ENCODE measurements around the gene PARS2.
A peak's percentile ranks its signal among the peaks of the same experiment; 100 is the strongest.
"Not testable (repeated sequence)": the region's sequence is repeated elsewhere in the genome, so short reads cannot be mapped to it uniquely, and the experiment has no call there.

The PARS2 gene

GRCh38 chr1:54800041-54800898, 35.9 kb upstream of the PARS2 start:
- DNase-seq (ENCODE audit: low read depth in 2 of 2): no peak

- DNase-seq (ENCODE audit: low read depth in 2 of 2): peak; percentile 13 to 29
These were observed 34.7 kb upstream of the PARS2 start for GRCh38 chr1:54798769-54799641.

DNA sequence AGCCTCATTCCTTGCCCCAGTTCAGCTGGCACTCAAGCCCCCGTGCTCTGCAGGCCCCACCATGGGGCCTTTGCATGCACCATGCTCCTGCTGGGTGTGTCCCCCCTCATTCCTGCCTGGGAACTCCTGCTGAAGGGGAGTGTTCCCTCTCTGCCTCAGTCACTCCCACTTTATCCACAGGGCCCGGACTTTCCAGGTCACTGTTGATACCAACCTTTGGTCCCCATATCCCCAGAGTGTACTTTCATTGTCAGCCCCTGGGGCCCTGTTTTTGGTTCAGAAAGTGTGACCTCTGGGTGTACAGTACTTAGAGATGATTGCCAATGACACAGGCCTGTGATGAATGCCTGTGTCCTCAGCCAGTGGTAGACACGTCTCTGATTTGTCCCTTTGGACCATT, 33.9 kb upstream of the PARS2 start:
- no peak for DNase-seq (ENCODE audit: low read depth in 2 of 2)

GRCh38 chr1:54796902-54797301, 32.6 kb upstream of the PARS2 start:
- no peak for DNase-seq (ENCODE audit: low read depth in 2 of 2)

GRCh38 chr1:54795841-54796468, 31.6 kb upstream of the PARS2 start:
- DNase-seq (ENCODE audit: low read depth in 2 of 2): no peak

DNA sequence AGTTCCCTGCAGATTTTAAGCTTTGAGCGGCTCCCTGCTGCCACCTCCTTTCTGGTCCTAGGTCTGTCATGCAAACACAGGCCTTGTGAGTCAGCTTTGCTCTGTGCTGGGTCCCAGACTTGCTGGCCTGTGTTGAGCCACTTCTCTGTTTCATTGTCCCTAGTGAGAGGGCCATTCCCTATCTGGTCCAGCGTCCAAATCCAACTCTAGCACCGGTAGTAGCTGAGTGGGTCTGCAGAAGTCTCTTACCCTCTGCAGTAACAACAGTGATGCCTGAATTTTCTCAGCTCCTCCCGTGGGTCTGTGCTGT, 31.0 kb upstream of the PARS2 start:
- no peak for DNase-seq (ENCODE audit: low read depth in 2 of 2)

DNA sequence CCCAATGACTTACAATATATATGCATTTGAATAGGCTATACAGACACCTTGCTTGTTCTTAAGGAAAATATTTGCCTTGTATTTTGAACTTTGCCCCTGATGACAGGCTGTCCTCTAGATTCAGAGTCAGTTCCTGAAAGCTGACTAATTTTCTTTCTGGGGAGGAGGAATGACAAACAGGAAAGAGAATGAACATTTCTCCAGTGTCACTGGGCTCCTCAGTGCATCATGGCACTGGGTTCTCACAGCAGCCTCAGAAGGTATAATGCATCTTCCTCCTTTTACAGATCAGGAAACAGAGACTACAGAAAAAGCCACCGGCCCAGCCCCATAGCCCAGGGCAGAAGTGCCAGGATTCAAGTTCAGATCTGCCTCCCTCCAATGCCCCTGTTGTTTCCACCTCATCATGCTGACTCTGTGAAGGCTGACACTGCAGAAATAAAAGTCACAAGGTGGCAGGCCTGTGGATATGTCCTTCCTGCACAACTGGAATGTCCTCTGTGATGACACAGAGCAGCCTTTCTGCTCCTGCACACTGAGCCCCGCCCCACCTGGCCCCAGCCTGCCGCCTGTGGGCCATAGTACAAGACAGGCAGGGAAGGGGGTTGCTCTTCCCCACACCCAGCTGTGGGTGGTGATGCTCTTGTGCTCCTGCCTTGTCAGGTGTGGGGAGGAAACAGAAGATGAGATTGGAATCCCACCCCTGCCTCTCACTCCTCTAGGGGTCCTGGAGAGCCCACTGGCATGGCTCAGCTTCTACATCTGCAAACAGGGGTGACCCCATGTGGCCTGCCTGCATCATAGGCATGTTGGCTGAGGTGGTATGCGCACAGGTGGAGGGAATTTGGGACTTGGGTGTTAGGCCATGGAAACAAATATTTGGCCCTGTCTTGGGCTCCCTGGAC, 30.4 kb upstream of the PARS2 start:
- no peak for DNase-seq (ENCODE audit: low read depth in 2 of 2)

DNA sequence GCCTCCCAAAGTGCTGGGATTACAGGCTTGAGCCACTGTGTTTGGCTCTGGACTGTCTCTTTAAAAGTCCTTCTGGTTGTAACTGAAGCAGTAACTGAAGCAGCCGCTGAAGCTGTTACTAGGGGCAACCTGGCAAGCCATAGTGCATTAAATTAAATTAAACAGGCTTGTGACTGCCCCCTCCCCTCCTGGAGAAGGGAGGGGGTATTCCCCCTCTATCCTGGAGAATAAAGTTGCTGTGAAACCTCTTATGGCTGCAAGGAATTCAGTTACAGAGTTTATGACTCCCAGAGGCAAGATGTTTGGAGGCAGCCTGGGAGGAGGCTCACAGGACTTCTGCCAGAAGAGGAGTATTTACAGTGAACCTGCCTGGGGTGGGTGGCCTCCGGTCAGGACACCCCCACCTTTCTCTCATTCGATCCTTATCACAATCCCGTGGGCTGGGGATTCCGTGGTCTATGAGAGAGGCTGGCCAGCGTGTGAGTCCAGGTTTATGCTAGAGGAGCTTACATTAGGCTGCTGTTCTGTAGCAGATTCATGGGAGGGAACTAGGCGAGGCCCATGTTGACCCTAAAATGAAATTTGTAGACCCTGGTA, 28.5 kb upstream of the PARS2 start:
- no peak for DNase-seq (ENCODE audit: low read depth in 2 of 2)

- peak; percentile 54 to 61 for DNase-seq (ENCODE audit: low read depth in 2 of 2)
These were observed 27.7 kb upstream of the PARS2 start for GRCh38 chr1:54791880-54792522.

DNA sequence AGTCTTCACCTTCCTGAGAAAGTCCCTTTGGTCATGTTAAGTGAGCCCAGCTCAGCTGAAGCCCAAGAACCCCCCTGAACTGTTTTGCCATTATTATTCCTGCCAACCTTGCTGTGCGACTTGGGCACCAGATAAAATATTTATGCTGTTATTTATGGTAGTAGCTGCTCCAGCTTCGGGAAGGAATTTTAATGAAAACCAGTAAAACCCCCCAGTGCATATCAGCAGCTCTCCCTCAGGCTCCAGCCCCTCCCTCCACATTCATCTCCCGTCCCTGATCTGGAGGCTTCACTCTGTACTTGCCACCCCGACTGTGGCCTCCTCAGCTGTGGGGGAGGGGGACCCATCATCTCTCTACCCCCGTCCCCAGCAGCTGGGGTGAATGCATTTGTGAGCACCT, 24.1 kb upstream of the PARS2 start:
- no peak for DNase-seq (ENCODE audit: low read depth in 2 of 2)

GRCh38 chr1:54787604-54788003, 23.3 kb upstream of the PARS2 start:
- no peak for DNase-seq (ENCODE audit: low read depth in 2 of 2)

GRCh38 chr1:54786778-54787177, 22.5 kb upstream of the PARS2 start:
- no peak for DNase-seq (ENCODE audit: low read depth in 2 of 2)

DNA sequence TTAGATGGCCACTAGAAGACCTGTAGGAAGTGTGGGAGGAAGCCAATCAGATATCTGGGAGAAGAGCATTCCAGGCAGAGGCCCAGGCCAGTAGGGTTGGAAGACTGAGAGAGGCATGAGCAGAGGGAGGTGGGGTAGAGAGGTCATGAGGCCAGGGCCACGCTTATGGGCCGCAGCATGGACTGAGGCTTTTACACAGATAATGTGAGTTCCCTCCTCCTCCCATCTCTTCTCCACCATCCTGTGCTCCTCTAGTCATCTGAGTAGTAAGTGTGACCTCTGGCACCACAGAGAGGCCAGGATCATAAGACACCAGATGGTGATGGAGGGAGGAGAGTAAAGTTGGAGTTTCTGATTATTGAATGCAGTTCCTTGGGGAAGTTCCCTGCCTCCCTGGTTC, 19.7 kb upstream of the PARS2 start:
- DNase-seq (ENCODE audit: low read depth in 2 of 2): no peak

DNA sequence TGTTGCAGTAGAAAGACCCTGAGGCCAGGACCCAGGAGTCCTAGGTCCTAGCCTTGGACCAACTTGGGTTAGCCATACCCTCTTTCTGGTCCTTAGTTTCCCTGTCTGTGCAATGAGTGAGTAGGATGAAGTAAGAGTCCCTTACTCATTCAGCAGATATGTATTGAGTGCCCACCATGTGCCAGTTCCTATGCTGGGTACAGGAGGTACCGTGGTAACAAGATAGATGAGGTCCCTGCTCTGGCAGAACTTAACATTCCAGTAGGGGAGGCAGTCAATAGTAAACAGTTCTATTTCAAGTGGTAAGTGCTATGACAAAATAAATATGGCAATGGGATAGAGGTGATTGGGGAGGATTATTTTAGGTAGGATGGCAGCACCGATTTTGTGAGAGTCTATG, 18.3 kb upstream of the PARS2 start:
- no peak for DNase-seq (ENCODE audit: low read depth in 2 of 2)

GRCh38 chr1:54782156-54782555, 17.8 kb upstream of the PARS2 start:
- DNase-seq (ENCODE audit: low read depth in 2 of 2): no peak

DNA sequence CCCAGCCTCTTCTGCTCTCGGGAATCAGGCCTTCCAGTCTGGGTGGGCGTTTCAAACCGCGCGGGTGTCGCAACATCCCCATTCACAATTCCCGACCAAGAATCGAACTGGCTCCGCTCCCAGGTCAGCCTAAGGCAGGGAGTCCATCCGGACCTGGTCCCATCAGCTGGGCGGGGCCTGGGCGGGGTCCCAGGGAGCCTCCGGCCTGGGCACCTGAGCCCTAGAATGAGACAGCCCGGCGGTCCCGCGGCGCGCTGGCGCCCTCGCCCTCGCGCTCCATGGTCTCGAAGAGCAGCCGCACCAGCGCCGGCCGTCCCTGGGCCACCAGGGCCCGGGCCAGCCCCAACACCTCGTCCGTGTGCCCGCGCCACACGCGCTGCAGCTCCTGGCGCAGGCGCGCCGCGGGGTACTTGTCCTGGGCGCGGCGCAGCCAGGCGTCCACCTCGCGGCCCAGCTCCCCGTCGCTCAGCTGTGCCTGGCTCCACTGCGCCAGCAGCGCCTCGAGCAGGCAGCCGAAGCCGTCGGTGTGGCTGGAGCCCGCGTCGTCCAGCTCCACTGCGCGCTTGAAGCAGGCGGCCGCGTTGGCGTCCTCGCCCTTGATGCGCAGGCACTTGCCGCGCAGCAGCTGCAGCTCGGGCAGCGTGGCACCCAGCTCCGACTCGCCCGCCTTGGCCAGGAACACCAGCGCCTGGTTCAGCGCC, 16.9 kb upstream of the PARS2 start:
- DNase-seq (ENCODE audit: low read depth in 2 of 2): no peak

DNA sequence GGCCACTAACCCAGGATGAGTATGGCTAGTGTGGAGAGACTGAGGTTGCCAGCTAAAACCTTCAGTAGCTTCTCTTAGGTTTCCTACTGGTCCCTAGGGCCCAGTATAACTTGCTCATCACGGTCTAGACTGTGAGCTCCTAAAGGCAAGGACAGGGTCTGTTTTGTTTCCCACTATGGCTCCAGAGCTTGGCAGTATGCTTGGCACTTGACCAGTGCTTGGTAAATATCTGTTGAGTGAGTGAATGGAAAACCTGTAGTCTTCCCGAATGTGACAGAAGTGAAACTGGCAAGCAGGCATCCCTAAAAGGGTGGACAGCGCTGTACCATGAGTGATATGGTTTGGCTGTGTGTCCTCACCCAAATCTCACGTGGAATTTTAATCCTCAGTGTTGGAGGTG, 13.1 kb upstream of the PARS2 start:
- no peak for DNase-seq (ENCODE audit: low read depth in 2 of 2)

DNA sequence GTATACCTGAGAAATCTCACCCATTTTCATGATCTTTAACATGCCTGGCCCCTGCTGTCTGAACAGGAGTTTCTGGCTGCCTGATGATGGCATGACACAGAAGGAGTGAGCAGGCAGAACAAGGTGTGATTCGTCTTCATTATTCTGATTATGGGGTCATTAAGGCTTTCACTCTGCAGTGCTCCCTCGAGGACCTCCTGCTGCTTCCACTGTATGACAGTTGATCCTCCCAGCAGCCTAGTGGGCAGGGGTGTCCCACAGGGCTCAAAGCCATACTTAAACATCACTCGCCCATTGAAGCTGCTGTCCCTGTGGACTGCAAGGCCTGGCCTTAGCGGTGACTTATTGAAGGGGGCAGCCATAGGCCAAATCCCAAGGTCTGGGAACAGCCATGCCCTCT, 12.7 kb upstream of the PARS2 start:
- no peak for DNase-seq (ENCODE audit: low read depth in 2 of 2)

DNA sequence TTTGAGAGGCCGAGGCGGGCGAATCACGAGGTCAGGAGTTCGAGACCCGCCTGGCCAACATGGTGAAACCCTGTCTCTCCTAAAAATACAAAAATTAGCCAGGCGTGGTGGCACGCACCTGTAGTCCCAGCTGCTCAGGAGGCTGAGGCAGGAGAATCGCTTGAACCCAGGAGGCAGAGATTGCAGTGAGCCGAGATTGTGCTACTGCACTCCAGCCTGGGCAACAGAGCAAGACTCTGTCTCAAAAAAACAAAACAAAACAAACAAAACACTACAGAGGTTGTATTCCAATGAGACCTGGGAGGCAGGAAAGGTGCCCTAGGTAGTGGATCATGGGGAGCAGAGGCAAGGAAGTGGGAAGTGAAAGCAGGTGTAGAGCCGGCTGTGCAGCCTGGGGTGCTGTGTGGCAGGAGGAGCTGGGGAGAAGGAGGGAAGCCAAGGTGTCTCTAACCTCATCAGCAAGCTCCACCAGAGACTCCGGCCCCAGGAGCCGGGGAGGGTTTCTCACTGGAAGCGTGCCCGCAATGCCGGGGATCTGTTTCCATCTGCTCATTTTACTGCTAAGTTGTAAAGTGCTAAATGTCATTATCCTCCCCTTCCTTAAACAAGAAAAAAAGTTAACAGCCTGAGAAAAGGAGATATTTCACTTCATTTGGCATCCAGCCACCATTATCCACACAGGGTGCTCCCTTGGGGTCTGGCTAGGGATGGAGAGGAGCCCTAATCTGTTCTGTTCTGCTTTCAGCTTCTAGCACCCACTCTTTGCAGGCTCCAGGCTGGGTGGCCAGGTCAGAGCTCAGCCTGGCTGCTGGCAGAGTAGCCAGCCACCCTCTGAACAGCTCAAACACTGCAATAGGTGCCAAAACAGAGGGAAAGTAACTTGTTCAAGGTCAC, 11.8 kb upstream of the PARS2 start:
- not testable (repeated sequence) for DNase-seq (ENCODE audit: low read depth in 2 of 2)
